Calu3 (cell line): ENCODE measurements around the gene PNKD. TPM values are rescaled to one million over a fixed set of nuclear protein-coding genes. Genes with fewer than 3 reads are reported as not detected.
A peak's percentile ranks its signal among the peaks of the same experiment; 100 is the strongest.

Source experiments
- BruUV-seq: library from RNA; stranded (reverse); fragments of 400-500 nt; replicated peaks from 2 replicates; lab custom pipeline; 2021; lab: Mats Ljungman, UMichigan
- CTCF ChIA-PET: fragments of 300-600 bp; sonication (Branson Sonifier 250); formaldehyde crosslinking; loops from one replicate; lab custom pipeline; 2022; ENCODE audit warnings: antibody characterized with exemption; lab: Charles Lee
- DNase-seq: peaks from one replicate; pipeline ENCODE4 v3.0.0; 2022
- H3K27ac Mint-ChIP-seq: one replicate; pipeline ENCODE4 v1.8.0; 2022; ENCODE audit warnings: mixed read lengths; ENCODE audit not compliant: unreplicated experiment
- H3K27me3 Mint-ChIP-seq: one replicate; pipeline ENCODE4 v1.8.0; 2022; ENCODE audit warnings: mixed read lengths; ENCODE audit not compliant: unreplicated experiment
- H3K36me3 Mint-ChIP-seq: one replicate; pipeline ENCODE4 v1.8.0; 2022; ENCODE audit warnings: mild to moderate bottlenecking, moderate library complexity, mixed read lengths; ENCODE audit not compliant: insufficient read depth, unreplicated experiment
- H3K4me1 Mint-ChIP-seq: one replicate; pipeline ENCODE4 v1.8.0; 2022; ENCODE audit warnings: mild to moderate bottlenecking, low read depth, mixed read lengths; ENCODE audit not compliant: unreplicated experiment
- H3K4me3 Mint-ChIP-seq: one replicate; pipeline ENCODE4 v1.8.0; 2022; ENCODE audit warnings: mild to moderate bottlenecking, low read depth, moderate library complexity, mixed read lengths; ENCODE audit not compliant: unreplicated experiment
- H3K9me3 Mint-ChIP-seq: one replicate; pipeline ENCODE4 v1.8.0; 2022; ENCODE audit warnings: low read depth, mixed read lengths; ENCODE audit not compliant: unreplicated experiment
- intact Hi-C: fragments of 100-400 bp; cut with micrococcal nuclease; formaldehyde crosslinking; loops from one replicate; pipeline ENCODE4 v1.10.0; 2022; ENCODE audit not compliant: unreplicated experiment
- total RNA-seq: library from RNA; stranded (reverse); gene quantifications from 2 replicates; pipeline ENCODE4 v1.2.3, GENCODE V29; 2022
- TF ChIP-seq, protein P1 (sequence below): fragments of 200-600 bp; IDR thresholded peaks from one replicate; pipeline ENCODE4 v1.8.0; 2022; ENCODE audit warnings: antibody characterized with exemption; ENCODE audit not compliant: unreplicated experiment

PNKD gene
- total RNA-seq, 1 experiment from 2014 or later: 46.8 TPM

DNA sequence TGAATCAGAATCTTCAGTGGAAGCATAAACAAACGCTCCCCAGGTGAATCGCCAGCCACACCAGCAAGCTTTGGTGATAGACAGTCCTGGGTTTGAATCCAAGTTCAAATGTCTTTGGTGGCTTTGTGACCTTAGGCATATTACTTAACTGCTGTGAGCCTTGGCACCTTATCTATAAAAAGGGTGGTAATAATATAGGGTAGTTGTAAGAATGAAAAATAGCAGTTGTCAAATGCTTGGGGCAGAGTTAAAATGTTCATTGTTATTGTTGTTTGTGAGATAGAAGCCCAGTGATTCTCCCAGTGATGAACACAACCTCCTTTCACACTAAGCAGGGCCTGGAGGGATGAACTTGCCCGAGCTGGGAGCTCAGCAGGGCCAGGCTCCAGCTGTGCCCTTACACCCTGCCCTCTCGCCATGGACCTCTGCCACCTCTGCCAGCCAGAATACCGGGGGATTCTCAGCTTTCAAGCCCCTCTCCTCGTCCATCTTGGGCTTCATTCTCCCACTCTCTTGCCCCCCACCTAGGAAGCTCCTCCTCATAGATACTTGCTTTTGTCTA lies 28.1 kb downstream of the PNKD start:
- intact Hi-C loops: no loop called here
- BruUV-seq: no TSS peak
- peaks cover 33% of the 10 kb centered on the region for H3K36me3 Mint-ChIP-seq
- DNase-seq: no peak
- no peak overlapping the region for H3K4me3 Mint-ChIP-seq
- no peaks in the 10 kb centered on the region for H3K9me3 Mint-ChIP-seq
- TF ChIP-seq, protein P1, sequence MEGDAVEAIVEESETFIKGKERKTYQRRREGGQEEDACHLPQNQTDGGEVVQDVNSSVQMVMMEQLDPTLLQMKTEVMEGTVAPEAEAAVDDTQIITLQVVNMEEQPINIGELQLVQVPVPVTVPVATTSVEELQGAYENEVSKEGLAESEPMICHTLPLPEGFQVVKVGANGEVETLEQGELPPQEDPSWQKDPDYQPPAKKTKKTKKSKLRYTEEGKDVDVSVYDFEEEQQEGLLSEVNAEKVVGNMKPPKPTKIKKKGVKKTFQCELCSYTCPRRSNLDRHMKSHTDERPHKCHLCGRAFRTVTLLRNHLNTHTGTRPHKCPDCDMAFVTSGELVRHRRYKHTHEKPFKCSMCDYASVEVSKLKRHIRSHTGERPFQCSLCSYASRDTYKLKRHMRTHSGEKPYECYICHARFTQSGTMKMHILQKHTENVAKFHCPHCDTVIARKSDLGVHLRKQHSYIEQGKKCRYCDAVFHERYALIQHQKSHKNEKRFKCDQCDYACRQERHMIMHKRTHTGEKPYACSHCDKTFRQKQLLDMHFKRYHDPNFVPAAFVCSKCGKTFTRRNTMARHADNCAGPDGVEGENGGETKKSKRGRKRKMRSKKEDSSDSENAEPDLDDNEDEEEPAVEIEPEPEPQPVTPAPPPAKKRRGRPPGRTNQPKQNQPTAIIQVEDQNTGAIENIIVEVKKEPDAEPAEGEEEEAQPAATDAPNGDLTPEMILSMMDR: no peak
- CTCF ChIA-PET: interaction anchor here (0.6 to 1.6 kb wide), 7 partner anchors 11 to 823 kb away, joined by 3 to 4 read pairs (median 3); no protein-coding TSS in a partner anchor
- H3K4me1 Mint-ChIP-seq: peaks cover 63% of the 10 kb centered on the region
- H3K27me3 Mint-ChIP-seq: no peaks in the 10 kb centered on the region
- peak overlapping the region; percentile 55 for H3K27ac Mint-ChIP-seq

DNA sequence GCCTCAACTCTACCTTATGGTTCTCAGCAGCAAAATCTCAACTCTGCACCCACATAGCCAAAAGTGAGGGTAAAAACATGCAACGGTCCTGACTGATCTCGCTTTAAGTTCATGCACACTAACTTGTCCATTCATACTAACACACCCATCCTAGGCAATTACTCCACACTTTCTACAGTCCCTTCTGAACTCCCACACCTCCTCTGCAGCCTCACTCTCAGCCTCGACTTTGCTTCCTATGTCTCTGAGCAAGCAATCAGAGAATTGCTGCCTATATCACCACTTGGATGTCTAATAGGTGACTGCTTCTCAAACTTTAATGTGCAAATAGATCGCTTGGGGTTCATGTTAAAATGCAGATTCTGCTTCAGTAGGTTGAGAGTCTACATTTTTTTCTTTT lies 29.8 kb downstream of the PNKD start:
- CTCF ChIA-PET: no interaction called here
- Mint-ChIP-seq H3K27ac (peak overlapping the region; percentile 55), H3K36me3 (peaks cover 17% of the 10 kb centered on the region), H3K4me1 (peaks cover 46% of the 10 kb centered on the region), H3K9me3 (no peaks in the 10 kb centered on the region), H3K4me3 (no peak overlapping the region), H3K27me3 (no peaks in the 10 kb centered on the region)
- intact Hi-C loops: loop anchor here (2.0 kb wide), 1 partner anchor 97 kb away; no protein-coding TSS in a partner anchor
- TF ChIP-seq, protein P1: no peak
- no peak for DNase-seq
- BruUV-seq: no TSS peak

DNA sequence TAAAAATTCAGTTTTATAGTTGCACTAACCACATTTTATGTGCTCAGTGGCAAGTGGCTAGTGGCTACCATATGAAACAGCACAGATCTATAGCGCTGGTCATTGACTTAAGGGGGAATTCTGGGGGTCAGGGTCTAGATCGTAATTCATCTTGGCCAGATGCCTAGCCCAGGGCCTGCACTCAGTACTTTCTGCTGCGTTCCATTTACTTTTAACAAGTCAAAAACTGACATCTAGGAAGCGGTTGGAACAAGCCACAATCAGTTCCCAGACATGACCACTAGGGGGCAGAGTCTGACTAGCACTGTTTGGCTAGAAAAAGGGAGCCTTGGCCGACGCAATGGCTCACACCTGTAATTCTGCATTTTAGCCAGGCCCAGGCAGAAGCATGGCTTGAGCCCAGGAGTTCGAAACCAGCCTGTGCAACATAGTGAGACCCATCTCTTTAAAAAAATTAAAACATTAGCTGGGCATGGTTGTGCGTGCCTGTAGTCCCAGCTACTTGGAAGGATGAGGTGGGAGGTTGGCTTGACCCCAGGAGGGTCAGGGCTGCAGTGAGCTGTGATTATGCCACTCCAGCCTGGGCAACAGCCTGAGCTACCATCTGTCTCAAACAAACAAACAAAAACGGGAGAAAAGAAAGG lies 31.0 kb downstream of the PNKD start:
- no TSS peak for BruUV-seq

DNA sequence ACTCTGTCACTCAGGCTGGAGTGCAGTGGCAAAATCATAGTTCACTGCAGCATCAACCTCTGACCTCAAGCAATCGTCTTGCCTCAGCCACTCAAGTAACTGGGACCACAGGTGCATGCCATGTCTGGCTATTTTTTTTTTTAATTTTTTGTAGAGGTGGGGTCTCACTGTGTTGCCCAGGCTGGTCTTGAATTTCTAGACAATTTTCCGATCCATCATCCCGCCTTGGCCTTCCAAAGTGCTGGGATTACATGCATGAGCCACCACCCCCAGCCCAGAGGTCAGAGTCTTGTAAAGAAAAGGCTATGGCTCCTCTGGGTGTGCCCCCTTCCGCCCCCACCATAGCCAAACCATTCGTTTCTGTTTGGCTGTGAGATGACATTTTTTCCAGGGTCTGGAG lies 35.1 kb downstream of the PNKD start:
- Mint-ChIP-seq H3K9me3 (no peaks in the 10 kb centered on the region), H3K27me3 (no peaks in the 10 kb centered on the region), H3K27ac (no peak overlapping the region), H3K4me3 (no peak overlapping the region), H3K4me1 (peaks cover 18% of the 10 kb centered on the region), H3K36me3 (peaks cover 10% of the 10 kb centered on the region)
- CTCF ChIA-PET: interaction anchor here (0.9 kb wide), 1 partner anchor 18 kb away, joined by 7 read pairs; no protein-coding TSS in a partner anchor
- intact Hi-C loops: no loop called here
- no TSS peak for BruUV-seq
- no peak for DNase-seq
- TF ChIP-seq, protein P1: no peak

More for the DNA sequence above, 31.0 kb downstream of the PNKD start:
- H3K27ac Mint-ChIP-seq: no peak overlapping the region
- H3K9me3 Mint-ChIP-seq: no peaks in the 10 kb centered on the region
- H3K4me3 Mint-ChIP-seq: no peak overlapping the region
- peaks cover 42% of the 10 kb centered on the region for H3K4me1 Mint-ChIP-seq
- peak; percentile 91 for DNase-seq
- intact Hi-C loops: loop anchor here (1.0 to 2.0 kb wide), 2 partner anchors 55 to 96 kb away; partner anchors contain the start of gene CATIP
- H3K27me3 Mint-ChIP-seq: no peaks in the 10 kb centered on the region
- TF ChIP-seq, protein P1: peak; percentile 98
- peaks cover 14% of the 10 kb centered on the region for H3K36me3 Mint-ChIP-seq
- CTCF ChIA-PET: interaction anchor here (0.8 to 1.2 kb wide), 2 partner anchors 54 to 95 kb away, joined by 4 read pairs; no protein-coding TSS in a partner anchor
